Fibroblast of mammary gland (primary cell): ENCODE measurements around the gene KLK1.

Experiments
- DNase-seq: peaks from one replicate; pipeline ENCODE4 v3.0.0-alpha.2; 2010; ENCODE audit warnings: low read depth
- H3K4me3 ChIP-seq: 2 replicates; pipeline ENCODE4 v1.5.1; 2011; ENCODE audit warnings: low read depth, mild to moderate bottlenecking, low read length, moderate library complexity; ENCODE audit not compliant: control insufficient read depth
- TF ChIP-seq, protein P1 (sequence below): conservative IDR thresholded peaks from 2 replicates; pipeline ENCODE4 v1.5.1; 2011; ENCODE audit warnings: low read depth, low read length, inconsistent platforms; ENCODE audit not compliant: control insufficient read depth, insufficient read depth

Gene KLK1

DNA sequence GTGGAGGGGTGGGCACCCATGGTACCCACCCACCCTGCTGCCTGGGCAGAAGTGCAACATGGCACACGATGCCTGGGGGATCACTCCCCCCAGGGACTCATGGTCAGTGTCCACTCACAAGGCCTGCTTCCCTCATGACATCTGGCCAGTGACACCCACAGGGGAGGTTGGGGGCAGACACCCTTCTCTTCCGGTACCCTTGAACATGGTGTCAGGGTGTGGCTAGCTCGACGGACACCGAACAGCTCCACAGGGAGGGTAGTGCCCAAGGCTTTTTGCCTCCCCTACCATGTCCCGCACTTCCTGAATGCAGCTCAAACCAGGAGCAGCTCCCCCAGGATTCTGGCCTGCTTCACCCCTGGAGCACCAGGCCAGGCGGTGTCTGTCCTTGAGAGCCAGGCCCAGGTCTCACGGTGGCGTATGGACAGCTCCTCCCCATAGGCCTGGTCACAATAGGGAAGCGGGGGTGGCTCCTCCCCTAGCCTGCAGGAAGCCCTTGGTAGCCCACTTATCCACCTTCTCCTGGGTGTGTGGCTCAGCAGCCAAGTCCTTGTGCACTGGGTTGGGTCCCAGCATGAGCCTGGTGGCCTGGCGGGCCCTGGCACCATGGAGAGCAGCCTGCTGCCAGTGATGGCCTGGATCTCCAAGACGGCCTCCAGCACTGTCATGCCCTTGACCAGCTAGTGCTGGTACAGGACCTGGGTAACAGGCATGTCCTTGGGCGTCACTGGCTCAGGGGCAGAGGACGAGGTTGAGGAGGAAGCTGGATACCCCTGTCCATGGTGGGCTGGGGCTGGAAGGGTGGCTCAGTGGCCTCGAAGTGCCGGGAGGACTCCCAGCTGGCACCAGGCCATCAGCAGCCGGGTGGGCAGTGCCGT lies 25.6 kb downstream of the KLK1 start:
- H3K4me3 ChIP-seq = no peak overlapping the region
- TF ChIP-seq, protein P1, sequence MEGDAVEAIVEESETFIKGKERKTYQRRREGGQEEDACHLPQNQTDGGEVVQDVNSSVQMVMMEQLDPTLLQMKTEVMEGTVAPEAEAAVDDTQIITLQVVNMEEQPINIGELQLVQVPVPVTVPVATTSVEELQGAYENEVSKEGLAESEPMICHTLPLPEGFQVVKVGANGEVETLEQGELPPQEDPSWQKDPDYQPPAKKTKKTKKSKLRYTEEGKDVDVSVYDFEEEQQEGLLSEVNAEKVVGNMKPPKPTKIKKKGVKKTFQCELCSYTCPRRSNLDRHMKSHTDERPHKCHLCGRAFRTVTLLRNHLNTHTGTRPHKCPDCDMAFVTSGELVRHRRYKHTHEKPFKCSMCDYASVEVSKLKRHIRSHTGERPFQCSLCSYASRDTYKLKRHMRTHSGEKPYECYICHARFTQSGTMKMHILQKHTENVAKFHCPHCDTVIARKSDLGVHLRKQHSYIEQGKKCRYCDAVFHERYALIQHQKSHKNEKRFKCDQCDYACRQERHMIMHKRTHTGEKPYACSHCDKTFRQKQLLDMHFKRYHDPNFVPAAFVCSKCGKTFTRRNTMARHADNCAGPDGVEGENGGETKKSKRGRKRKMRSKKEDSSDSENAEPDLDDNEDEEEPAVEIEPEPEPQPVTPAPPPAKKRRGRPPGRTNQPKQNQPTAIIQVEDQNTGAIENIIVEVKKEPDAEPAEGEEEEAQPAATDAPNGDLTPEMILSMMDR = no peak
- no peak for DNase-seq

GRCh38 chr19:50797429-50797780 lies 26.2 kb downstream of the KLK1 start:
- DNase-seq = no peak
- no peak overlapping the region for H3K4me3 ChIP-seq
- TF ChIP-seq, protein P1 = no peak

DNA sequence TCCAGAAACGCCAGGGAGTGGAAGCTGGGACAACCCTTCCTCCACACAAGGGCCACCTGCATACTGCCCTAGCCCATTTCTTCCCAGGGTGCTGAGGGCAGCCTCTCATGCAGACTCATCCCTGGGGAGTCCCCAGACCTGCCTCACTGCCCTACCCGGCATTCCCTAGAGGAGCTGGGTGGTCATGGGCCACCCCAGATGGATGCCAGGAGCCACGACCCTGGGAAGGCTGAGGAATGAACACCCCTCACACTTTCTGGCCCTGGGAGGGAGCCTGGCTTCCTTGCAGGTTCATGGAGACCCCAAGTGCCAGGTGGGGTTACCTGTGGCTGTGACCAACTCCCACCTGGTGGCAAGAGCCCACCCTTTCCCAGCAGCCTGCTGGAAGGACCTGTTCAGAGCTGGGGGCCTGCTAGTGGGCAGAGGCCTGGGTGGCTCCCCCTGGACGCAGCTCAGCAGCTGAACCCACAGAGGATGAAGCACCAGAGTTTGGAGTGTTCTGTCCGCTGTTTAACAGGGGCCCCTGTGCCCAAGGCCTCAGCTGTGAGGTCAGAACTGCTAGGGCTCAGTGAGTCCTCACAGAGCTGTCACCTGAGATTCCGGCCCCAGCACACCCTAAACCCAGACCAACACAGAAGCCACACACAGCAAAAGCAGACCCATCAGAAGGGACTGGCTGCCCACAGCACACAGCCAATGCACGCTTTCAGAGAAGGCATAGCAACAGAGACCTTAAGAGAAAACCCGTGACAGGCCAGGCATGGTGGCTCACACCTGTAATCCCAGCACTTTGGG lies 26.8 kb downstream of the KLK1 start:
- DNase-seq = no peak
- H3K4me3 ChIP-seq = no peak overlapping the region
- TF ChIP-seq, protein P1 = no peak

- no peak for DNase-seq
- H3K4me3 ChIP-seq = no peak overlapping the region
- TF ChIP-seq, protein P1 = no peak
Measured at GRCh38 chr19:50796128-50796633, 27.4 kb downstream of the KLK1 start.

DNA sequence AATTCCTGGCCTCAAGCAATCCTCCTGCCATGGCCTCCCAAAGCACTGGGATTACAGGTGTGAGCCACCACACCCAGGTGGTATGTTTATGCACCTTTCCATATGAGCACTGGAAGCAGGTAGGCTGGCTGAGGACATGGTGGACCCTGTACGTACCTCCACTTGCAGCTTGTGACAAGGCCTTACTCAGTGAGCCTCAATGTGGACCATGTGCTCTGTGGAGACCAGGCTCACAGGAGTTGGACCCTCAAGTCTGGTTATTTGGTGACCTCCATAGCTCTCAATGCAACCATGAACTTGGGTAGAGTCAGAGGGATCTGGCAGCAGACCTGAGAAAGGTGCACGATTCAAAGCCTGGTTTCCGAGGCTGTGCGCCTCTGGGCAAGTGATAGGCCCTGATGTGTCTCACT lies 27.9 kb downstream of the KLK1 start:
- no peak overlapping the region for H3K4me3 ChIP-seq
- DNase-seq = peak; percentile 6
- TF ChIP-seq, protein P1 = no peak

DNA sequence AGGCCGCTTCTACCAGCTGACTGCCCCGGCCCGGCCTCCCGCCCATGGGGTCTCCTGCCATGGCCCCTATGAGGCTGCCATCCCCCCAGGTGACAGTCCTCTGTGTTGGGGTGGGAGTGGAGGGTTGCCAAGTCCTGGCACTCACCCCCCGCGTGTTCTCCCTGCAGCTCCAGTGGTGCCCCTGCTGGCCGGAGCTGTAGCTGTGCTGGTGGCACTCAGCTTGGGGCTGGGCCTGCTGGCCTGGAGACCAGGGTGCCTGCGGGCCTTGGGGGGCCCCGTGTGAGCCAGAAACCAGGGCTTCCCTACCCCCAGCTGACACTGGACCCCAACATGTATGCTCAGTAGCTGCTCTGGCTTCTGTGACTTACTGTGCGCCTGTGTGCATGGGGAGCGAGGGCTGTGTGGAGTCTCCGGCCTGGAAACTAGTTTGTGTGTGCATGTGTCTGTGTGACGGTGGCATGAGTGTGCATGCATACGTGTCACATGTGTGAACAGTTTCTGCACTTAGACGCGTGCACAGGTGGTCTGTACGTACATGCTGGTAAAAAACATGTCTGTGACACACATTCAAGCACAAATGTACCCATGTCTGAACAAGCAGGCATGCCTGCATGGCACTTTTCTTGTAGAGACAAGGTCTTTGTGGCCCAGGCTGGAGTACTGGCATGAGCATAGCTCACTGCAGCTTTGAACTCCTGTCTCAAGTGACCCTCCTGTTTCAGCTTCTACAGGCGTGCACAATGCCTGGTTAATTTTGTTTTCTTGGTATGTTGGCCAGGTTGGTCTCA lies 28.5 kb downstream of the KLK1 start:
- H3K4me3 ChIP-seq = no peak overlapping the region
- TF ChIP-seq, protein P1 = peak; percentile 12
- DNase-seq = peak; percentile 16
